Glutamatergic neuron (in vitro differentiated cells): ENCODE data around the gene TNRC18. TPM values are rescaled to one million over a fixed set of nuclear protein-coding genes. Genes with fewer than 3 reads are reported as not detected.

Source experiments
- DNase-seq: peaks from one replicate; pipeline ENCODE4 v3.0.0; 2022
- H3K27ac Mint-ChIP-seq: one replicate; pipeline ENCODE4 v1.8.0; 2020; ENCODE audit warnings: mild to moderate bottlenecking, mixed read lengths, inconsistent platforms; ENCODE audit not compliant: unreplicated experiment
- H3K27me3 Mint-ChIP-seq: one replicate; pipeline ENCODE4 v1.8.0; 2020; ENCODE audit warnings: mild to moderate bottlenecking, moderate library complexity, mixed read lengths, inconsistent platforms; ENCODE audit not compliant: unreplicated experiment
- H3K36me3 Mint-ChIP-seq: one replicate; pipeline ENCODE4 v1.8.0; 2020; ENCODE audit warnings: mild to moderate bottlenecking, mixed read lengths, inconsistent platforms; ENCODE audit not compliant: unreplicated experiment
- H3K4me1 Mint-ChIP-seq: one replicate; pipeline ENCODE4 v1.8.0; 2020; ENCODE audit warnings: mild to moderate bottlenecking, low read depth, mixed read lengths, inconsistent platforms; ENCODE audit not compliant: unreplicated experiment
- H3K4me3 Mint-ChIP-seq: one replicate; pipeline ENCODE4 v1.8.0; 2020; ENCODE audit warnings: mild to moderate bottlenecking, mixed read lengths, inconsistent platforms; ENCODE audit not compliant: unreplicated experiment
- H3K9me3 Mint-ChIP-seq: one replicate; pipeline ENCODE4 v1.8.0; 2020; ENCODE audit warnings: mild to moderate bottlenecking, moderate library complexity, mixed read lengths, inconsistent platforms; ENCODE audit not compliant: unreplicated experiment
- total RNA-seq: library from RNA; stranded (reverse); fragmentation: NEBNext Ultra II Directional; extraction: Animal tissue kit (Norgen Biotek cat#: 25700); gene quantifications from one replicate; pipeline ENCODE4 v1.2.1, GENCODE V29; 2021; ENCODE audit not compliant: unreplicated experiment
- TF ChIP-seq, protein P1 (sequence below): fragments of 200-600 bp; sonication (generic); IDR thresholded peaks from one replicate; pipeline ENCODE4 v1.5.0; 2021; ENCODE audit not compliant: partially characterized antibody, unreplicated experiment

The TNRC18 gene
- total RNA-seq, 1 donor from 2014 or later: 54.6 TPM

DNA sequence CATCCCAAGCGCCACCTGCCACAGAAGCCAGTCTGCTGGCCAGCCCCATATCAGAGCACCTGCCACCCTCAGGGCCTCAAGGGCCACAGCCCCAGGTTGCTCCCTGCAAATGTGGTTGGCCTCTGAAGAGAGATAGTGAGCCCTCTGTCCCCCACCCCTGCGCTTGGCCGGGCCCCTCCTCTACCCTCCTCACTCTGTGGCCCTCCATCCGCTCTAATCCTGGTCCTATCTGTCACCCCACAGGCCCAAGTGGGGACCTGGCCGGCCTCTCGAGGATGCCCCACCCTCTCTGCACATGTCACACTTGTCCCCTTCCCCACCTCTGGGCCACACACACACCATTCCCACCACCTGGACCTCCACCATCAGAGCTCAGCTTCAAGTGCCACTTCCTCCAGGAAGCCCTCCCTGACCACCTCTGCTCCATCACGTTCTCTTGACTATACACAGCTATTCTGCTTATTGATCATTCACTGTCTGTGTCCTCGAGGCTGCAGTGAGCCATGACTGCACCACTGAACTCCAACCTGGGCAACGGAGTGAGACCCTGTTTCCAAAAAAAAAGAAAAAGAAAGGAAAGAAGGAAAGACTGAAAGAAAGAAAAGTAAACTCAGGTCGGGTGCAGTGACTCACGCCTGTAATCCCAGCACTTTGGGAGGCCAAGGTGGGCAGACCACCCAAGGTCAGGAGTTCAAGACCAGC, 42.4 kb downstream of the TNRC18 start:
- Mint-ChIP-seq H3K27me3 (peaks cover 2% of the 10 kb centered on the region), H3K4me1 (peaks cover 12% of the 10 kb centered on the region), H3K4me3 (no peak overlapping the region), H3K27ac (no peak overlapping the region), H3K36me3 (no peaks in the 10 kb centered on the region), H3K9me3 (peaks cover 6% of the 10 kb centered on the region)
- DNase-seq: no peak
- TF ChIP-seq, protein P1, sequence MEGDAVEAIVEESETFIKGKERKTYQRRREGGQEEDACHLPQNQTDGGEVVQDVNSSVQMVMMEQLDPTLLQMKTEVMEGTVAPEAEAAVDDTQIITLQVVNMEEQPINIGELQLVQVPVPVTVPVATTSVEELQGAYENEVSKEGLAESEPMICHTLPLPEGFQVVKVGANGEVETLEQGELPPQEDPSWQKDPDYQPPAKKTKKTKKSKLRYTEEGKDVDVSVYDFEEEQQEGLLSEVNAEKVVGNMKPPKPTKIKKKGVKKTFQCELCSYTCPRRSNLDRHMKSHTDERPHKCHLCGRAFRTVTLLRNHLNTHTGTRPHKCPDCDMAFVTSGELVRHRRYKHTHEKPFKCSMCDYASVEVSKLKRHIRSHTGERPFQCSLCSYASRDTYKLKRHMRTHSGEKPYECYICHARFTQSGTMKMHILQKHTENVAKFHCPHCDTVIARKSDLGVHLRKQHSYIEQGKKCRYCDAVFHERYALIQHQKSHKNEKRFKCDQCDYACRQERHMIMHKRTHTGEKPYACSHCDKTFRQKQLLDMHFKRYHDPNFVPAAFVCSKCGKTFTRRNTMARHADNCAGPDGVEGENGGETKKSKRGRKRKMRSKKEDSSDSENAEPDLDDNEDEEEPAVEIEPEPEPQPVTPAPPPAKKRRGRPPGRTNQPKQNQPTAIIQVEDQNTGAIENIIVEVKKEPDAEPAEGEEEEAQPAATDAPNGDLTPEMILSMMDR: no peak

DNA sequence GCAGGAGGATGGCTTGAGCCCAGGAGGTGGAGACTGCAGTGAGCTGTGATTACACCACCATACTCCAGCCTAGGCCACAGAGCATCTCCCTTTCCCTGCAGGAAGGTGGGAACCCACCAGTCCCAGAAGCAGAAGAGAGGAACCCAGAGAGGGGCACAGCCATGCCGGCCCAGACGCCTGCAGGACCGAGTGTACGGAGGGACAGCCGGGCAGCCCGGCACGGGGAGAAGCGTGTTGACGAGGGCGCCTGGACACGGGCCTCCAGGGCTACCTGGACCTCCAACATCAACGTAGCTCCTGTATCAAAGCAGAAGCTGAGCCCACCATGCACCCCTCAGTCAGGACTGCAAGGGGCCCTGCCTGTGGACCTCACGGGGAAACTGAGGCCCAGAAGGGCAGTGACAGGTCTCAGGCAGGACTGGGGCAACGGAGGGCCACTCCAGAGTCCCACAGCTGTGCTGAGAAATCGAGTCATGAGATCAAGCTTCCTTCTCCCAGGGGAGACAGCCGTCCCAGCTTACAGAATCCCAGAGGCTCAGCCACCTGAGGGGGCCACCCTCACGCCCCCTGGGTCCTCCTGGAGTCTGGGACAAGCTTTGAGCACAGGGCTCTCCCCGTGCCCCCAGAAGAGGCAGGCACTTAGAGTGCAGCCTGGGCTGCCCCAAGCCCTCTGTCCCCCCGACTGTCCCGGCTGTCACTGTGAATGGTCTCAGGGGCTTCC, 43.1 kb downstream of the TNRC18 start:
- Mint-ChIP-seq H3K9me3 (peaks cover 6% of the 10 kb centered on the region), H3K36me3 (no peaks in the 10 kb centered on the region), H3K27ac (no peak overlapping the region), H3K4me3 (no peak overlapping the region), H3K27me3 (peaks cover 2% of the 10 kb centered on the region), H3K4me1 (peaks cover 12% of the 10 kb centered on the region)
- peak; percentile 45 for DNase-seq
- TF ChIP-seq, protein P1: no peak

DNA sequence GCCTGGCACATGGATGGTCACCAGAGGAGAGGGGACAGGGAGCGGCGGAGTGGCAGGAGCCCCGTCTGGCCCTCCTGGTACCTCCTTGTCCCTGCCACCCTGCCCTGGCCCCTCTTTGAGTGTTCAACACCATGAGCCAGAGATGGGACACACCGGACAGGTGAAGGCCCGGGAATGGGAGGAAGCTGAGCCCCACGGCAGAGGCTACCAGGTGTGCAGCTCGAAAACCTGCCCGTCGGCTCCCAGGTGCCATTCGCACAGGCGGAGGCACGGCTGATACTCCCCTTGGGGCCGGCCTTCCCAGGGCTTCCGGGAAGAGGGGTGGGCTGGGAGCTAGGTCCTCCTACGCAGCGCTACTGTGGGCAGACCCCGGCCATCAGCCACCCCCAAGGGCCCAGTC, 44.1 kb downstream of the TNRC18 start:
- Mint-ChIP-seq H3K27ac (no peak overlapping the region), H3K36me3 (no peaks in the 10 kb centered on the region), H3K27me3 (peaks cover 2% of the 10 kb centered on the region), H3K4me3 (no peak overlapping the region), H3K4me1 (peaks cover 12% of the 10 kb centered on the region), H3K9me3 (peaks cover 6% of the 10 kb centered on the region)
- DNase-seq: no peak
- TF ChIP-seq, protein P1: no peak

DNA sequence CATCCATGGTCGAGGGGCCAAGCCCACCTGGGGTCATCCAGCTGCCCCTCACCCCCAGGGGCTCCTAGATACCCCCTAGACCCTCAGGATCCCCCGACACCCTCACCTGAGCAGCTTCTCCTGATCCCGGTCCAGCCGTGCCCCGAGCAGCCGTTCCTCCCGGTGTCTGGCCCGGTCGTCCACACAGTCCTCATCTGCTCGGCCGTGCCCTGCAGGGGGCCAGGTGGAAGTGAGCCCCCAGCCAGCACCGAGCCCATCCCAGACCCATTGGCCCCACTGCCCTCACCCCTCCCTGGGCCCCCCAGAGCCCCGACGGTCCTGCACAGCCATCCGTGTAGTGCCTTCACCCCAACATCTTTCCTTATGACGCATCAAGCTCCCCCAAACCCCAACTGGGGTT, 45.8 kb downstream of the TNRC18 start:
- Mint-ChIP-seq H3K27me3 (peaks cover 5% of the 10 kb centered on the region), H3K36me3 (no peaks in the 10 kb centered on the region), H3K4me1 (peaks cover 7% of the 10 kb centered on the region), H3K27ac (peak overlapping the region; percentile 85), H3K9me3 (peaks cover 6% of the 10 kb centered on the region), H3K4me3 (no peak overlapping the region)
- TF ChIP-seq, protein P1: no peak
- DNase-seq: no peak

DNA sequence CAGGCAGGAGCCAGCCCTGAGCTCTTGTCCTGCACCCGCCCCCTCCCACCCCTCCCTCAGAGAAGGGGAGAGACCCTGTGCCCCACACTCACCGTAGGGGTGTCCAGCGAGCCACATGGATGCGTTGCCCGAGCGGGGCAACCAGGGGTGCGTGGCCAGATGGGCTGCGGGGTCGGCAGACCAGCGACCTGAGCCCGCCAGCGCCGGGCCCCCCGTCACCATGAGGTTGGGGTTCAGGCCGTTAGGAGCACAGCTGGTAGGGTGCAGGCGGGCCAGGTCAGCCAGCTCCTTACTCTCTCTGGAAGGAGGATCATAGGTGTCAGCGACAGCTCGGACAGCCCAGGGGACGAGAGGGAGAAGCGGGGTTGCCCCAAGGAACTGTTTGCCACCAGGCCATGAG, 46.4 kb downstream of the TNRC18 start:
- no peak overlapping the region for H3K27ac Mint-ChIP-seq
- TF ChIP-seq, protein P1: no peak
- H3K27me3 Mint-ChIP-seq: peaks cover 5% of the 10 kb centered on the region
- H3K4me3 Mint-ChIP-seq: no peak overlapping the region
- no peak for DNase-seq
- no peaks in the 10 kb centered on the region for H3K36me3 Mint-ChIP-seq
- peaks cover 7% of the 10 kb centered on the region for H3K4me1 Mint-ChIP-seq
- peaks cover 6% of the 10 kb centered on the region for H3K9me3 Mint-ChIP-seq
